Brain microvascular endothelial cell (primary cell): Measurements from ENCODE around the gene LTBP1.

Experiments used
- DNase-seq: peaks from one replicate; pipeline ENCODE4 v3.0.0-alpha.2; 2020
- H3K27ac ChIP-seq: fragments of 250-450 bp; sonication (Bioruptor Pico); 2 replicates; pipeline ENCODE4 v1.5.1; 2020; ENCODE audit warnings: mild to moderate bottlenecking, moderate library complexity
- H3K27me3 ChIP-seq: fragments of 250-450 bp; sonication (Bioruptor Pico); replicated peaks from 2 replicates; pipeline ENCODE4 v1.5.1; 2020; ENCODE audit warnings: mild to moderate bottlenecking
- H3K36me3 ChIP-seq: fragments of 250-450 bp; sonication (Bioruptor Pico); replicated peaks from 2 replicates; pipeline ENCODE4 v1.5.1; 2020; ENCODE audit warnings: mild to moderate bottlenecking
- H3K4me3 ChIP-seq: 2 replicates; pipeline ENCODE4 v1.5.1; 2011; ENCODE audit warnings: low read depth, mild to moderate bottlenecking, control low read depth, low read length, moderate library complexity
- CTCF ChIP-seq: IDR thresholded peaks from 2 replicates; pipeline ENCODE4 v1.5.1; 2011; ENCODE audit warnings: low read depth, mild to moderate bottlenecking, moderate library complexity, low read length, control low read depth, inconsistent platforms; ENCODE audit errors: missing control alignments
- in situ Hi-C: cut with HindIII; loops from 2 replicates; pipeline ENCODE4 v1.10.0; 2017; ENCODE audit warnings: low sequenced_read_pairs, low pct_ligation_motif_present

Gene LTBP1

GRCh38 chr2:33220533-33220932 lies 273.8 kb downstream of the LTBP1 start:
- H3K4me3 ChIP-seq: no peak overlapping the region
- peak overlapping the region; percentile 98 for H3K27ac ChIP-seq
- TF ChIP-seq CTCF: no peak
- no peak for DNase-seq
- H3K27me3 ChIP-seq: no peaks in the 10 kb centered on the region
- peaks cover 55% of the 10 kb centered on the region for H3K36me3 ChIP-seq
- in situ Hi-C loops: no loop called here

DNA sequence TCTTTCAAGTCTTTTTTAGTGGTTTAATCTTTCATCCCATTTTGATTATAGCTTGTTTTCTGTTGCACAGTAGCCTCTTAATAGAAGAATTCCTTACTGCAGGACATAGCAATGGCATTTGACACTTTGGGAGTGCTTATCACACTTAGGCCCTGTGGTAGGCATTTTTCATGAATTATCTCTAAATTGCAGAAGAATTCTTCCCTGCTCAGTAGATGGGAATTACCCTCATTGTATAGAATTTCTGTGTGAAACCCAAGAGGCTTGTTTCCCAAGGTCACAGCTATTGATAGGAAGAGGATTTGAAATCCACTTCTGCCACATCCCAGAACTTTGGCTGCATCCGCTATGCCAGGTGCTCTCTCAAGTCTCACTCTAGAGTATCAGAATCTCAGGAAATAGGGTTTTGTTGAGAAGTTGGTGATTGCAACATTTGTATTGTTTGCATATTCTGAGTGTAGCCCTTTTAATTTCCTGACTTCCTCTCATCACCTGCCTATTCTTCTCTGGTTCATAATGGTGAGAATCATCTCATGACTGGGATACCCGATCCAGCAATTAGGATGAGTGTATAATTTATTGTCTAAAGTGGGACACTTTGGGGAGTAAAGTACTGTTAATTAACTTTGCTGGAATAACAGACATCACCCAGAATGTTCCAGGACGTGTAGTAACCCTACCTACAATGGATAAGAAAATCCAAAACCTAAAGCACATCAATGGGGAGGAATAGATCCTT lies 274.5 kb downstream of the LTBP1 start:
- Histone ChIP-seq H3K36me3 (peaks cover 55% of the 10 kb centered on the region), H3K27ac (peak overlapping the region; percentile 98), H3K4me3 (no peak overlapping the region), H3K27me3 (no peaks in the 10 kb centered on the region)
- in situ Hi-C loops: no loop called here
- no peak for TF ChIP-seq CTCF
- DNase-seq: no peak

GRCh38 chr2:33222309-33222708 lies 275.6 kb downstream of the LTBP1 start:
- TF ChIP-seq CTCF: no peak
- Histone ChIP-seq H3K27me3 (no peaks in the 10 kb centered on the region), H3K36me3 (peaks cover 52% of the 10 kb centered on the region), H3K4me3 (no peak overlapping the region), H3K27ac (peak overlapping the region; percentile 98)
- no peak for DNase-seq
- in situ Hi-C loops: no loop called here

DNA sequence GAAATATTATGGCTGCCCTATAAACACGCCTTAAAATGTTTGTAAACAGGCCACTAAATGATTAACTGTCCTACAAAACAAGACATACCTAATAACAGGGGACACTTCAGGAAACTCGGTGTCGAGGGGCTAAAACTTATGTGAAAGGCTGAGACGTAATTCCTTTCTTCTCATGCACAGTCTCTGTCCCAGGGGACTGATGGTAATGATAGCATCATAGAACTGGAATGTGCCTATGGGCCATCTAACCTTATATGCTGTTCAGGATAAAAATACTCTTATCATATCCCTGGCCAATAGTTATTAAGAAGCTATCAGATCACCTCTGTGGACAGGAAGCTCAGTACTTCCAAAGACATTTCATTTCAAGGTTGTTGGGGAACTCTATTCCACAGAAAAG lies 277.1 kb downstream of the LTBP1 start:
- peak overlapping the region; percentile 98 for H3K27ac ChIP-seq
- in situ Hi-C loops: no loop called here
- no peak for TF ChIP-seq CTCF
- no peak overlapping the region for H3K4me3 ChIP-seq
- peaks cover 47% of the 10 kb centered on the region for H3K36me3 ChIP-seq
- H3K27me3 ChIP-seq: no peaks in the 10 kb centered on the region
- peak; percentile 97 for DNase-seq

GRCh38 chr2:33225350-33225749 lies 278.6 kb downstream of the LTBP1 start:
- DNase-seq: no peak
- Histone ChIP-seq H3K4me3 (no peak overlapping the region), H3K36me3 (peaks cover 44% of the 10 kb centered on the region), H3K27me3 (no peaks in the 10 kb centered on the region), H3K27ac (peak overlapping the region; percentile 98)
- in situ Hi-C loops: no loop called here
- TF ChIP-seq CTCF: no peak

DNA sequence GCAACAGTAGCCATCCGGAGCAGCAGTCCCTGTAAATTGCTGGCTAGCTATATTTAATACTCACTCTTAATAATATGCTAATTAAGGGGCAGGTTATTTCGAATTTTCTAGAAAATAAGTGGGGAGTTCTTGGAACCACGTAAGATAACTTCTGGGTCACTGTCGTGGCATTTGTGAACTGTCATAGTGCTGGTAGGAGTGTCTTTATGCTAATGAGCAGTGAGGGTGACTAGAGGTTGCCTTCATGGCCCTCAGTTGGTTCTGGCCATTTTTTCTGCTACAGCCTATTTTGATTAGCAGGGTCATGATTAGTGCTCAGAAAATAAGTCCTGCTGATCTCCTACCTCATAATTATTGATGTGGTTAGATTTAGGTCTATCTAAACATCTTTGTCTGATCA lies 279.8 kb downstream of the LTBP1 start:
- no peak for DNase-seq
- Histone ChIP-seq H3K4me3 (no peak overlapping the region), H3K36me3 (peaks cover 39% of the 10 kb centered on the region), H3K27ac (peak overlapping the region; percentile 26), H3K27me3 (no peaks in the 10 kb centered on the region)
- in situ Hi-C loops: no loop called here
- TF ChIP-seq CTCF: no peak
